Gastrocnemius medialis (tissue), 4 donors: ENCODE data around the gene ZBTB39.

ENCODE experiments used
- CTCF ChIP-seq, 5 experiments: fragments of 450-650 bp in 3 of 5; fragments of 200-600 bp in 2 of 5; sonication (generic) in 2 of 5; IDR thresholded peaks in 4 of 5; conservative IDR thresholded peaks in 1 of 5; 1 replicate in 4 of 5; 2 replicates in 1 of 5; pipeline ENCODE4 v1.5.1; 2016 to 2019; ENCODE audit warnings: antibody characterized with exemption in 5 of 5, mild to moderate bottlenecking in 3 of 5, moderate library complexity in 3 of 5
- POLR2A ChIP-seq, 2 donors: fragments of 450-650 bp; IDR thresholded peaks; one replicate each; pipeline ENCODE4 v1.6.1; 2017; ENCODE audit warnings: antibody characterized with exemption in 2 of 2, mild to moderate bottlenecking in 2 of 2, moderate library complexity in 2 of 2

- TF ChIP-seq CTCF (IDR thresholded peaks at IDR 0.05 in 4 of 5, conservative IDR thresholded peaks at IDR 0.05 in 1 of 5) (no peak), POLR2A (IDR thresholded peaks at IDR 0.05) (no peak)
Measured at GRCh38 chr12:57039016-57039798, 32.9 kb upstream of the ZBTB39 start.
